HG03095 (cell line): ENCODE measurements around the gene KCNMB3.
"Not testable (repeated sequence)": the region's sequence is repeated elsewhere in the genome, so short reads cannot be mapped to it uniquely, and the experiment has no call there.

ENCODE experiments used
- ATAC-seq: cut with Tn5 transposase; IDR thresholded peaks from one replicate; pipeline ENCODE4 v1.9.1; 2021; ENCODE audit warnings: moderate library complexity; ENCODE audit not compliant: unreplicated experiment

The KCNMB3 gene

GRCh38 chr3:179265092-179265491 lies 14.2 kb upstream of the KCNMB3 start:
- no peak for ATAC-seq

- ATAC-seq = no peak
These were observed 13.5 kb upstream of the KCNMB3 start for GRCh38 chr3:179264449-179264848.

GRCh38 chr3:179263134-179263533 lies 12.2 kb upstream of the KCNMB3 start:
- no peak for ATAC-seq

- peak; percentile 87 for ATAC-seq
These were observed 10.2 kb upstream of the KCNMB3 start for GRCh38 chr3:179260949-179261765.

GRCh38 chr3:179259959-179260756 lies 9.2 kb upstream of the KCNMB3 start:
- ATAC-seq = not testable (repeated sequence)

GRCh38 chr3:179258820-179259219 lies 7.9 kb upstream of the KCNMB3 start:
- no peak for ATAC-seq

GRCh38 chr3:179257742-179258141 lies 6.8 kb upstream of the KCNMB3 start:
- ATAC-seq = not testable (repeated sequence)

GRCh38 chr3:179256813-179257212 lies 5.9 kb upstream of the KCNMB3 start:
- no peak for ATAC-seq

- ATAC-seq = no peak
These were observed 3.5 kb downstream of the KCNMB3 start for GRCh38 chr3:179247289-179248015.

- no peak for ATAC-seq
These were observed 6.0 kb downstream of the KCNMB3 start for GRCh38 chr3:179244878-179245277.

GRCh38 chr3:179242859-179243258 lies 8.1 kb downstream of the KCNMB3 start:
- ATAC-seq = not testable (repeated sequence)

GRCh38 chr3:179240299-179240698 lies 10.6 kb downstream of the KCNMB3 start:
- peak; percentile 51 for ATAC-seq

- peak; percentile 80 for ATAC-seq
These were observed 14.1 kb downstream of the KCNMB3 start for GRCh38 chr3:179236669-179237301.

- no peak for ATAC-seq
These were observed 16.7 kb downstream of the KCNMB3 start for GRCh38 chr3:179234199-179234598.

GRCh38 chr3:179233043-179233442 lies 17.9 kb downstream of the KCNMB3 start:
- ATAC-seq = no peak

- no peak for ATAC-seq
These were observed 21.7 kb downstream of the KCNMB3 start for GRCh38 chr3:179229177-179229576.

GRCh38 chr3:179227349-179227748 lies 23.6 kb downstream of the KCNMB3 start:
- no peak for ATAC-seq

- ATAC-seq = no peak
These were observed 26.3 kb downstream of the KCNMB3 start for GRCh38 chr3:179224584-179224983.

GRCh38 chr3:179223548-179223947 lies 27.4 kb downstream of the KCNMB3 start:
- ATAC-seq = no peak

- not testable (repeated sequence) for ATAC-seq
These were observed 32.7 kb downstream of the KCNMB3 start for GRCh38 chr3:179218213-179218612.

- ATAC-seq = not testable (repeated sequence)
These were observed 35.4 kb downstream of the KCNMB3 start for GRCh38 chr3:179215550-179215949.
